ENCODE results near the gene CASS4. TPM values are rescaled to one million over a fixed set of nuclear protein-coding genes. Genes with fewer than 3 reads are reported as not detected.

CASS4 gene
- polyA plus RNA-seq, 1 donor from 2014 or later: 0.56 TPM

- no peak overlapping the region for H3K4me2 ChIP-seq (ENCODE audit: low read length)
Observed at GRCh38 chr20:56376331-56376730, 35.7 kb upstream of the CASS4 start.

GRCh38 chr20:56378386-56378785, 33.7 kb upstream of the CASS4 start:
- Histone ChIP-seq H3K79me2 (replicated peaks; ENCODE audit: insufficient read depth, low read length) (peaks cover 10% of the 10 kb centered on the region), H3K27ac (ENCODE audit: low read length) (no peak overlapping the region), H3F3A (ENCODE audit: insufficient read depth, low read length, poor library complexity, severe bottlenecking) (no peaks in the 10 kb centered on the region), H3K4me3 (ENCODE audit: low read length) (no peak overlapping the region), H3K9me2 (ENCODE audit: insufficient read depth, low read length) (no peaks in the 10 kb centered on the region), H3K4me2 (ENCODE audit: low read length) (no peak overlapping the region), H3K9me3 (ENCODE audit: low read length) (no peaks in the 10 kb centered on the region), H2AFZ (ENCODE audit: low read depth, low read length) (no peak overlapping the region), H3K27me3 (ENCODE audit: insufficient read depth, low read depth, low read length) (no peaks in the 10 kb centered on the region), H4K20me1 (ENCODE audit: insufficient read depth) (no peaks in the 10 kb centered on the region), H3K36me3 (ENCODE audit: insufficient read depth, low read length) (no peaks in the 10 kb centered on the region), H3K9ac (ENCODE audit: low read length) (no peak overlapping the region)
- no peak for TF ChIP-seq REST (IDR thresholded peaks at IDR 0.05; ENCODE audit: borderline replicate concordance)
- no peak for TF ChIP-seq POLR2AphosphoS5 (IDR thresholded peaks at IDR 0.05)
- TF ChIP-seq TAF1 (IDR thresholded peaks at IDR 0.05; ENCODE audit: low read depth): no peak
- TF ChIP-seq CTCF (IDR thresholded peaks at IDR 0.05; ENCODE audit: poor library complexity, severe bottlenecking): no peak
- TF ChIP-seq SMC3 (conservative IDR thresholded peaks at IDR 0.05; ENCODE audit: poor library complexity): no peak
- TF ChIP-seq EP300 (conservative IDR thresholded peaks at IDR 0.05; ENCODE audit: poor library complexity, severe bottlenecking): no peak
- TF ChIP-seq RAD21 (conservative IDR thresholded peaks at IDR 0.05): no peak

More at GRCh38 chr20:56376331-56376730, 35.7 kb upstream of the CASS4 start:
- H3K27me3 ChIP-seq (ENCODE audit: insufficient read depth, low read depth, low read length): no peaks in the 10 kb centered on the region
- H3K9me2 ChIP-seq (ENCODE audit: insufficient read depth, low read length): no peaks in the 10 kb centered on the region
- H3K9ac ChIP-seq (ENCODE audit: low read length): no peak overlapping the region
- peaks cover 8% of the 10 kb centered on the region for H3K79me2 ChIP-seq (replicated peaks; ENCODE audit: insufficient read depth, low read length)
- H4K20me1 ChIP-seq (ENCODE audit: insufficient read depth): no peaks in the 10 kb centered on the region
- no peak overlapping the region for H3K27ac ChIP-seq (ENCODE audit: low read length)
- TF ChIP-seq REST (IDR thresholded peaks at IDR 0.05; ENCODE audit: borderline replicate concordance) (no peak), EP300 (conservative IDR thresholded peaks at IDR 0.05; ENCODE audit: poor library complexity, severe bottlenecking) (no peak), EZH2 (IDR thresholded peaks at IDR 0.05; ENCODE audit: borderline replicate concordance, insufficient read depth, low read length, poor library complexity, severe bottlenecking) (no peak), SMC3 (conservative IDR thresholded peaks at IDR 0.05; ENCODE audit: poor library complexity) (no peak), TAF1 (IDR thresholded peaks at IDR 0.05; ENCODE audit: low read depth) (no peak), MXI1 (conservative IDR thresholded peaks at IDR 0.05; ENCODE audit: poor library complexity, severe bottlenecking) (no peak), POLR2AphosphoS5 (IDR thresholded peaks at IDR 0.05) (no peak), CTCF (IDR thresholded peaks at IDR 0.05; ENCODE audit: poor library complexity, severe bottlenecking) (no peak), RAD21 (conservative IDR thresholded peaks at IDR 0.05) (no peak)
- no peaks in the 10 kb centered on the region for H3K36me3 ChIP-seq (ENCODE audit: insufficient read depth, low read length)
- no peaks in the 10 kb centered on the region for H3K9me3 ChIP-seq (ENCODE audit: low read length)
- H3K4me3 ChIP-seq (ENCODE audit: low read length): no peak overlapping the region
- no peaks in the 10 kb centered on the region for H3F3A ChIP-seq (ENCODE audit: insufficient read depth, low read length, poor library complexity, severe bottlenecking)
- no peak overlapping the region for H2AFZ ChIP-seq (ENCODE audit: low read depth, low read length)

Data from neural cell (in vitro differentiated cells).